RWPE1 (cell line): Measurements from ENCODE around the gene CDC123.
"Not testable (repeated sequence)": the region's sequence is repeated elsewhere in the genome, so short reads cannot be mapped to it uniquely, and the experiment has no call there.

Experiments used
- CTCF ChIA-PET: fragments of 350-600 bp; sonication (Branson Sonifier 250); formaldehyde crosslinking; extraction: SDS; loops from one replicate; lab custom pipeline; 2021; lab: Yijun Ruan, JAX
- POLR2A ChIA-PET: fragments of 400-600 bp; formaldehyde crosslinking; extraction: SDS; loops from one replicate; lab custom pipeline; 2020; ENCODE audit warnings: antibody characterized with exemption; ENCODE audit not compliant: low non-redundant PET; lab: Yijun Ruan, JAX
- DNase-seq: peaks from one replicate; pipeline ENCODE4 v3.0.0; 2012; ENCODE audit warnings: low spot score
- H3K27ac ChIP-seq: fragments of 450-650 bp; 2 replicates; pipeline ENCODE4 v1.5.1; 2017
- TF ChIP-seq, protein P1 (sequence below): fragments of 450-650 bp; conservative IDR thresholded peaks from 2 replicates; pipeline ENCODE4 v1.5.1; 2017; ENCODE audit warnings: low read depth, mild to moderate bottlenecking

Gene CDC123

DNA sequence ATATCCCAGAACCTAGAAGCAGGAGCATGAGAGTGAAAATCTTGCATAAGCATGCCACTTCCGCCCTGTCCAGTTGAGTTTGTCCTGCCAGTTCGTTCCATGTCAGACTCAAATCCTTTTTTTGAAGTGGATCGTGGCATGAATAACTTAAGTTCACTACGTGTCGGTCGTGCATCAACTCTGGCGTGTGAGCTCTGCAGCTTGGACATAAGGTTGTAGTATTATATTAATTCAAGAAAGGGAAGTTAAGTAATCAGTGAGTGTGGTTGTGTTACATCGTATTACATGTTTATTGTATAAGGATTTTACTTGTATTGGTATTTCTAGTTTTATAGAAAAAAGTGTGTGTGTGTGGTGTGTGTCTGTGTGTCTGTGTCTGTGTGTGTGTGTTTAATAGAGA, 23.0 kb downstream of the CDC123 start:
- no peak overlapping the region for H3K27ac ChIP-seq
- POLR2A ChIA-PET = no interaction called here
- TF ChIP-seq, protein P1, sequence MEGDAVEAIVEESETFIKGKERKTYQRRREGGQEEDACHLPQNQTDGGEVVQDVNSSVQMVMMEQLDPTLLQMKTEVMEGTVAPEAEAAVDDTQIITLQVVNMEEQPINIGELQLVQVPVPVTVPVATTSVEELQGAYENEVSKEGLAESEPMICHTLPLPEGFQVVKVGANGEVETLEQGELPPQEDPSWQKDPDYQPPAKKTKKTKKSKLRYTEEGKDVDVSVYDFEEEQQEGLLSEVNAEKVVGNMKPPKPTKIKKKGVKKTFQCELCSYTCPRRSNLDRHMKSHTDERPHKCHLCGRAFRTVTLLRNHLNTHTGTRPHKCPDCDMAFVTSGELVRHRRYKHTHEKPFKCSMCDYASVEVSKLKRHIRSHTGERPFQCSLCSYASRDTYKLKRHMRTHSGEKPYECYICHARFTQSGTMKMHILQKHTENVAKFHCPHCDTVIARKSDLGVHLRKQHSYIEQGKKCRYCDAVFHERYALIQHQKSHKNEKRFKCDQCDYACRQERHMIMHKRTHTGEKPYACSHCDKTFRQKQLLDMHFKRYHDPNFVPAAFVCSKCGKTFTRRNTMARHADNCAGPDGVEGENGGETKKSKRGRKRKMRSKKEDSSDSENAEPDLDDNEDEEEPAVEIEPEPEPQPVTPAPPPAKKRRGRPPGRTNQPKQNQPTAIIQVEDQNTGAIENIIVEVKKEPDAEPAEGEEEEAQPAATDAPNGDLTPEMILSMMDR = no peak
- CTCF ChIA-PET = interaction anchor here (1.0 kb wide), 1 partner anchor 856 kb away, joined by 3 read pairs; no protein-coding TSS in a partner anchor
- DNase-seq = no peak

- POLR2A ChIA-PET = interaction anchor here (0.6 kb wide), 1 partner anchor 16 kb away, joined by 7 read pairs; no protein-coding TSS in a partner anchor
- CTCF ChIA-PET = interaction anchor here (0.6 kb wide), 1 partner anchor 1081 kb away, joined by 3 read pairs; no protein-coding TSS in a partner anchor
- peak; percentile 12 for DNase-seq
- TF ChIP-seq, protein P1 = no peak
- peak overlapping the region; percentile 54 for H3K27ac ChIP-seq
These were observed 25.6 kb downstream of the CDC123 start for GRCh38 chr10:12221323-12222298.

GRCh38 chr10:12225444-12225843, 29.5 kb downstream of the CDC123 start:
- TF ChIP-seq, protein P1 = no peak
- ChIA-PET CTCF (no interaction called here), POLR2A (no interaction called here)

GRCh38 chr10:12226438-12226837, 30.4 kb downstream of the CDC123 start:
- DNase-seq, H3K27ac ChIP-seq, POLR2A ChIA-PET, CTCF ChIA-PET: not testable (repeated sequence)

More at GRCh38 chr10:12225444-12225843, 29.5 kb downstream of the CDC123 start:
- no peak overlapping the region for H3K27ac ChIP-seq
- DNase-seq = no peak

GRCh38 chr10:12228851-12229250, 32.9 kb downstream of the CDC123 start:
- ChIA-PET CTCF (no interaction called here), POLR2A (no interaction called here)
- no peak for DNase-seq
- TF ChIP-seq, protein P1 = no peak
- H3K27ac ChIP-seq = peak overlapping the region; percentile 3; the same call in 1 of the 2 replicates

DNA sequence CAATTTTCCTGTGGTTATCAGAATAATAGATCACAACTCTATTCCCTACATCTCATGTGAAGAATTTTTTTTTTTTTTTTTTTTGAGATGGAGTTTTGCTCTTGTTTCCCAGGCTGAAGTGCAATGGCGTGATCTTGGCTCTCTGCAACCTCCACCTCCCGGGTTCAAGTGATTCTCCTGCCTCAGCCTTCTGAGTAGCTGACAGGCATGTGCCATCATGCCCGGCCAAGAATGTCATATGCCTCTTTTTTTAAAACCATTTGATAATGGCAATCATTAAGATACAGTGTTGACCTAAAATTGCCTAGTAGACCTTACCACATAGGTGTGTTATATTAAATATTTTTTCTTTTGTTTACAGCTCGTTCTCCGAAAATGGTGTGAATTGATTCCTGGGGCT, 38.7 kb downstream of the CDC123 start:
- H3K27ac ChIP-seq, CTCF ChIA-PET, POLR2A ChIA-PET, DNase-seq: not testable (repeated sequence)

- H3K27ac ChIP-seq = no peak overlapping the region
- CTCF ChIA-PET = no interaction called here
These were observed 39.2 kb downstream of the CDC123 start for GRCh38 chr10:12235116-12235694.

More at GRCh38 chr10:12235116-12235694, 39.2 kb downstream of the CDC123 start:
- POLR2A ChIA-PET = no interaction called here
- DNase-seq = no peak
- TF ChIP-seq, protein P1 = no peak
